GM12878 (cell line): Measurements from ENCODE around the gene CHD9. TPM values are rescaled to one million over a fixed set of nuclear protein-coding genes. Genes with fewer than 3 reads are reported as not detected.

Source experiments
- BCLAF1 ChIP-seq: fragments of 450-650 bp; IDR thresholded peaks from 2 replicates; pipeline ENCODE4 v1.6.1; 2017; ENCODE audit warnings: antibody characterized with exemption, mild to moderate bottlenecking, moderate library complexity
- IKZF2 ChIP-seq, 2 experiments: fragments of 450-650 bp; IDR thresholded peaks; 2 replicates each; pipeline ENCODE4 v1.6.1; 2017; ENCODE audit warnings: mild to moderate bottlenecking in 2 of 2, moderate library complexity in 2 of 2
- JUND ChIP-seq: IDR thresholded peaks from 2 replicates; pipeline ENCODE4 v1.6.1; 2012; ENCODE audit warnings: low read depth, mild to moderate bottlenecking, low read length, improper control_type of control experiment, moderate library complexity
- NR2C1 ChIP-seq: fragments of 450-650 bp; IDR thresholded peaks from 2 replicates; pipeline ENCODE4 v1.6.1; 2017; ENCODE audit warnings: antibody characterized with exemption, mild to moderate bottlenecking, moderate library complexity
- NR2F1 ChIP-seq: fragments of 450-650 bp; conservative IDR thresholded peaks from 2 replicates; pipeline ENCODE4 v1.6.1; 2017; ENCODE audit warnings: mild to moderate bottlenecking
- SPI1 ChIP-seq: IDR thresholded peaks from 2 replicates; pipeline ENCODE4 v1.6.1; 2011; ENCODE audit warnings: low read depth, mild to moderate bottlenecking, low read length, moderate library complexity, borderline replicate concordance; ENCODE audit not compliant: insufficient read depth
- ZNF217 ChIP-seq: fragments of 450-650 bp; IDR thresholded peaks from 2 replicates; pipeline ENCODE4 v1.6.1; 2017; ENCODE audit warnings: antibody characterized with exemption, mild to moderate bottlenecking
- polyA plus RNA-seq, 11 experiments: library from polyadenylated mRNA; depleted of rRNA in 4 of 11; unstranded in 6 of 11; stranded (reverse) in 5 of 11; fragments of >200 nt; fragmentation: Nextera tagmentation in 4 of 11; fragmentation: Illumina TruSeq in 1 of 11; extraction: Ambion mirVana in 4 of 11; extraction: Trizol in 1 of 11; gene quantifications; 1 replicate in 1 of 11; 2 replicates in 10 of 11; pipeline versions ENCODE4 v1.2.1 to v1.2.3, GENCODE V29; 2011 to 2016; ENCODE audit warnings: inconsistent platforms in 2 of 11, missing spikeins in 2 of 11, low read depth in 1 of 11
- total RNA-seq, 4 experiments: library from RNA; depleted of rRNA in 3 of 4; stranded (reverse); fragments of >200 nt in 3 of 4; fragmentation: Illumina TruSeq in 1 of 4; extraction: Trizol in 1 of 4; gene quantifications; 2 replicates each; pipeline versions ENCODE4 v1.2.1 to v1.2.3, GENCODE V29; 2013 to 2021

Gene CHD9
- total and polyA plus RNA-seq, 10 of the 15 experiments (the other 5 are each of a cell fraction or from before 2014, with no cell fraction given) = 29.2 to 95.7 (median 54.3) TPM

GRCh38 chr16:53055541-53056391, 975 bp downstream of the CHD9 start (continued):
- peak; percentile 32; the same call in 1 of the 2 replicates for TF ChIP-seq NR2F1
- TF ChIP-seq JUND = no peak
- TF ChIP-seq SPI1 = peak; percentile 40; the same call in 1 of the 2 replicates
- no peak; the same call in 1 of the 2 replicates for TF ChIP-seq ZNF217
- TF ChIP-seq BCLAF1 = no peak
- TF ChIP-seq NR2C1 = no peak
- TF ChIP-seq IKZF2 (IDR thresholded peaks at IDR 0.05) = peak in 1 of 2 experiments; percentile 21; a peak in 1 of 4 replicates
